ENCODE results near the gene PRRT1B.
"Not testable (repeated sequence)": the region's sequence is repeated elsewhere in the genome, so short reads cannot be mapped to it uniquely, and the experiment has no call there.

Gene PRRT1B

DNA sequence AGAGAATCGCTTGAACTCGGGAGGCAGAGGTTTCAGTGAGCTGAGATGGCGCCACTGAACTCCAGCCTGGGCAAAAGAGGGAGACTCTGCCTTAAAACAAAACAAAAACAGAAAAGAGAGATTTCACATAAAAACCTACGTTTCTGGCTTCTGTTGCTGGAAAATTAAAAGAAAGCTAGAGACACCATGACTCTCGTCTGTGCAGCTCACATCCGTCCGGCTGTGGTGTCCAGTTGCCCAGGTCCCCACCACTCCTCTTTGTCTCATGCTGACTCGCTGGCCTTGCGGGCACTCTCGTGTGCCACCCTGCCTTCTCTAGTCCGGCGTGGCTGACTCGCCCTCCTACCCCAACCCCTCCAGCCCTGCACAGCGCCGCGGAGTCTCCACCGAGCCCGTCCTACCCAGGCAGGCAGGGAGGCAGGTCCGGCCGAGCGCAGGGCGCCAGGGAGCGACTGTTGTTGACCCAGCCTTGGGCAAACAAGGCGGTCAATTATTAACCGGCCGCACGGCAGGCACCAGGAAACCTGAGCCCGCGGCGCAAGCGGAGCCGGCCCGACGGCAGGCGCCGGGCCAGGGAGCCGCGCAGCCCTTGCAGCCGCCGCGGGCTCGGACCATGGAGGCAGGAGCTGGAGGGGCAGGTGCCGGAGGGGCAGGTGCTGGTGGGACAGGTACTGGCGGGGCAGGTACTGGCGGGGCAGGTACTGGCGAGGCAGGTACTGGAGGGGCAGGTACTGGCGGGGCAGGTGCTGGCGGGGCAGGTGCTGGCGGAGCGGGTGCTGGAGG is at the start of gene PRRT1B:
TSS of gene PRRT1B (plus strand) at position 521 of the 783 bp plus-strand sequence. CDS start at position 614, 93 bp downstream.
- no peak for DNase-seq

GRCh38 chr9:131495785-131496184 is 49.5 kb upstream of the PRRT1B start:
- no peak for DNase-seq

- no peak for DNase-seq
These were observed 48.4 kb upstream of the PRRT1B start for GRCh38 chr9:131496844-131497405.

- no peak for DNase-seq
These were observed 46.0 kb upstream of the PRRT1B start for GRCh38 chr9:131499254-131499767.

DNA sequence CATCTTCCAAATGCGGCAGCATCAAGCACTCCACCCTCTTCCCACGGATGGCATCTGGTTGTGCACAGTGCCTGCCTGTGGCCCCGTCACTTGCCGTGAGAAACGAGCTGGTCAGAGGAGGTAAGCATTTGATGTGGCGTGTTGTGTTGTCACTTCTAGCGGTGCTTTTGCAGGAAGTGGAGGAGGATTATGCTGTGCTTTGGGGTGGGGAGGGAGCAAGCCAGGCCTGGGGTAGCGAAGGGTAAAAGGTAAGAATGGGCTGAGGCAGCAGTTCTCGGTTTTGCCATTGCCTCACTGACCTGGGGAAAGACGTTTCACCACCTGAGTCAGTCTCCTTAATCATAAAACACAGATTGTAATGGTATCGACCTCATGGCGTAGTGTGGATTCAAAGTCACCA is 44.9 kb upstream of the PRRT1B start:
- DNase-seq = peak; percentile 78

DNA sequence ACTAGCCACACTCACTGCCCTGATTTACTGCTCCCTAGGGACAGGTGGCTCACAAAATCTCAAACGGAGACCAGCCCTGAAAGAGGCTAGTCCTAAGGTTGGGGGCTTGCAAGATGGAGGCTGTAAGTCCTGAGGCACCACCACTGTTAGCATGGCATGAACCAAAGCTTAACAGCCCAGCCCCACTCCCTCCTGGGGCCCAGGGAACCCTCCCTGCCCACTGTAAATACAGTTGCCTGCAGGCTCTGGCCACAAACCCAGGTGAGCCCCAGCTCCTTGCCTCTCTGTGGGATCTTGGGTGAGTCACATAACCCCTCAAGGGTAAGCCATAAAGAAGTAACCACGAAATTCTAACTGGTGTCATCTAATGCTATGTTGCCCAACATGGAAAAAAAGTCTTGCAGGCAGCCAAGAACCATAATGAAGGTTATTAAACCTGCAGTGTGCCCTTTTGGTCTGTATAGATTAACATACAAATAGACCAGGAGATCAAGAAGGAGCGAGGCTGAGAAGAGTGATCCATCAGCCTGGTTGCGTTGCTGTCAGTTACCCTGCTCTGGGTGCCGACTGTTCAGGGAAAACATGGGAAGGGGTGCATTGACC is 44.3 kb upstream of the PRRT1B start:
- DNase-seq = peak; percentile 75

- DNase-seq = peak; percentile 92
These were observed 42.3 kb upstream of the PRRT1B start, which contains the start of gene POMT1 for GRCh38 chr9:131502781-131503625. Gene POMT1 (plus strand): TSS chr9:131502918. CDS start chr9:131504219, 1,301 bp downstream.

DNA sequence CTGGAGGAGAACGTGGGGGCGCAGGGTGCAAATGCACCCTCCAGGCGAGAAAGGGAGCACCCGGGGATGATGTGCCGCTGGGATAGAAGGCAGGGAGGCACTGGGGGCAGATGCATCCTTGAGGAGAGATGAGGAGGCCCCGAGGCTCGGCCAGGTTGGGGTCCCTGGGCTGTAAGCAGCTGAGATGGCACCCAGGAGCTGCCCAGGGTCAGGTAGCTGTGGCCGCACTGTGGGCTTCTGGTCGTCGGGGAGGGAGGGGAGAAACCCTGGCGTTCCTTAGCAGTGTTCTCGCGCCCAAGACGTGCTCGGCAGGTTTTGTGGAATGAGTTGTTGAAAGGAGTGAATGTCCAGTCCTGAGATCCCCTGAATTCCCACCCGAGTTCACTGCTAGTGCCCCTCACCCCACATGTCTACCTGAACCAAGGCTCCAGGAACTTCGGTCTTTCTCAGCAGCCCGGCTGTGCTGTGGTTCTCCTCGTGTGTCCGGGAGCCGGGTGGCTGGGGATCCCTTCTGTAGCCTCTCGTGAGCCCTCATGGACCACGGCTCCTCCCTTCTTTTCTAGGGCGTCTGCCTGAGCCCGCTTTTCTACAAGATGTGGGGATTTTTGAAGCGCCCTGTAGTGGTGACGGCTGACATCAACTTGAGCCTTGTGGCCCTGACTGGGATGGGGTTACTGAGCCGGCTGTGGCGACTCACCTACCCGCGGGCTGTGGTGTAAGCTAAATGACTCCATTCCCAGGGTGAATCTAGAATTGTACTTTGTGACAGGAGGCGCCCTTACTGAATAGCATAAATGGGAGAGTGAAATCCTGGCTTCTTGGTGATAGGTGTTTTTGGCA is 41.5 kb upstream of the PRRT1B start:
- peak; percentile 84 for DNase-seq

GRCh38 chr9:131505012-131505411 is 40.3 kb upstream of the PRRT1B start:
- DNase-seq = no peak

- no peak for DNase-seq
These were observed 33.9 kb upstream of the PRRT1B start for GRCh38 chr9:131511416-131511815.

DNA sequence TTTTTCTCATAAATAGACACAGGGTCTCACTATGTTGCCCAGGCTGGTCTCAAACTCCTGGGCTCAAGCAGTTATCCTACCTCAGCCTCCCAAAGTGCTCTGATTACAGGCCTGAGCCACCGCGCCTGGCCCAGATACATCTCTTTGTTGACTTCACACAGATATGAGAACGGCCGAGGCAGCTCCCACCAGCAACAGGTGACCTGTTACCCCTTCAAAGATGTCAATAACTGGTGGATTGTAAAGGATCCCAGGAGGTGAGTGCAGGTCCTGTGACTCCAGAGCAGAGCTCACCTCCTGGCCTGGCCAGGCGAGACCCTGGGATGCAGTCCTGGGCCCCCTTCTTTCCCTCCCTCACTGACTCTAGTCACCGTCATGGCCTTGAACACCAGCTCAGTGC is 33.4 kb upstream of the PRRT1B start:
- no peak for DNase-seq

DNA sequence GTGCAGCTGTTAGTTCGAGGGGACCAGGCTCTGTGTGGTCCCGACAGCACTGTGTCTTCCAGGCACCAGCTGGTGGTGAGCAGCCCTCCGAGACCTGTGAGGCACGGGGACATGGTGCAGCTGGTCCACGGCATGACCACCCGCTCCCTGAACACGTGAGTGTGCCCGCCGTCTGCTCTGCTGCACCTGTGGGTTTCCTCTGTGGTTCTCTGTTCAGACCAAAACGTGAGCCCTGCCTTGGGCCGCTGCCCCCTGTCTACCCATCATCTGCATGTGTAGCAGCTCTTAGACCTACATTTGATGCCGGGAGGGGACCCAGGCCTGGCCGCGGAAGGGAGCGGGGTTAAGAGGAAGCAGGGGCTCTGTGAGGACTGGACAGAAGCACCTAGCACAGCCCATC is 32.1 kb upstream of the PRRT1B start:
- DNase-seq = no peak

- not testable (repeated sequence) for DNase-seq
These were observed 29.7 kb upstream of the PRRT1B start for GRCh38 chr9:131515559-131516031.

GRCh38 chr9:131516100-131516499 is 29.2 kb upstream of the PRRT1B start:
- no peak for DNase-seq

DNA sequence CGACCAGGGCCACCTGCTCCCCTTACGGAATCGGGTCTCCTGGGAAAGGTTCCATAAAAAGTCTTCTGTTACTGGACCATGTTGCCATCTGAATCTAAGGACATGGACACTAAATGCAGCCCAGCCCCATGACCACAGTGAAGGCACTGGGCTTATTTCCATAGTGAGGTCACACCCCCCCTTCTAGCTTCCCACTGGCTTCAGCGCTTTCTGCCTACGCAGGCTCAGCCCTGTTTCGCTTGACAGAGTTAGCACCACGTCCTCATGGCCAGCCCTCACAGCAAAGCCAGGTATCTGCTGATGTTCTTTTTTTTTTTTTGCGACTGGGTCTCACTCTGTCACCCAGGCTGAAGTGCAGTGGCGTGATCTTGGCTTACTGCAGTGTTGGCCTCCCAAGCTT is 28.4 kb upstream of the PRRT1B start:
- DNase-seq = no peak

GRCh38 chr9:131517761-131518190 is 27.5 kb upstream of the PRRT1B start:
- DNase-seq = no peak

DNA sequence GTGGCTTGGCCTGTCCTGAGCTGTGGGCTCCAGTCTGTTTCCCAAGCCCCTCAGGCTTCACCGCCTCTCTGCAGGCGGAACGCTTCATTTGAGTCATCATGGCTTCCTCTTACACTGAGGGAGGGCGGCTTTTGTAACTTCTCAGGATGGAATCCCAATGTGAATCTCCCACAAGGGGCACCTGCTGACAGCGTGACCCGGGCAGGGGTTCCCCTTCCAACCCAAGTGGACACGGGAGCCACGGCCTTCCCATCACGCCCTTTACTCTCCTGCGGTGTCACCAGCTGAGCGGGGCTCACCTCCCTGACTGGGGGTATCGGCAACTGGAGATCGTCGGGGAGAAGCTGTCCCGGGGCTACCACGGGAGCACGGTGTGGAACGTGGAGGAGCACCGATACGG is 26.8 kb upstream of the PRRT1B start:
- no peak for DNase-seq

- no peak for DNase-seq
These were observed 24.8 kb upstream of the PRRT1B start for GRCh38 chr9:131520503-131520902.

GRCh38 chr9:131521203-131521602 is 24.1 kb upstream of the PRRT1B start:
- DNase-seq = no peak

DNA sequence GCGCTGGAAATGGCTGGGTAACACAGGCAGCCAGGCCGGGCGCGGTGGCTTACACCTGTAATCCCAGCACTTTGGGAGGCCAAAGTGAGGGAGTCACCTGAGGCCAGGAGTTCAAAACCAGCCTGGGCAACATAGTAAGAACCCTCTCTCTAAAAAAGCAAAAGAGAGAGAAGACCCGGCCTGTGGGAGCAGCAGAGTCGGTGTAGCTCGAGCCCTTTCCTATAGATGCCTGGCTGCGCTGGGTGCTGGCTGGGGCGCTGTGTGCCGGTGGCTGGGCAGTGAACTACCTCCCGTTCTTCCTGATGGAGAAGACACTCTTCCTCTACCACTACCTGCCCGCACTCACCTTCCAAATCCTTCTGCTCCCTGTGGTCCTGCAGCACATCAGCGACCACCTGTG is 23.5 kb upstream of the PRRT1B start:
- no peak for DNase-seq

DNA sequence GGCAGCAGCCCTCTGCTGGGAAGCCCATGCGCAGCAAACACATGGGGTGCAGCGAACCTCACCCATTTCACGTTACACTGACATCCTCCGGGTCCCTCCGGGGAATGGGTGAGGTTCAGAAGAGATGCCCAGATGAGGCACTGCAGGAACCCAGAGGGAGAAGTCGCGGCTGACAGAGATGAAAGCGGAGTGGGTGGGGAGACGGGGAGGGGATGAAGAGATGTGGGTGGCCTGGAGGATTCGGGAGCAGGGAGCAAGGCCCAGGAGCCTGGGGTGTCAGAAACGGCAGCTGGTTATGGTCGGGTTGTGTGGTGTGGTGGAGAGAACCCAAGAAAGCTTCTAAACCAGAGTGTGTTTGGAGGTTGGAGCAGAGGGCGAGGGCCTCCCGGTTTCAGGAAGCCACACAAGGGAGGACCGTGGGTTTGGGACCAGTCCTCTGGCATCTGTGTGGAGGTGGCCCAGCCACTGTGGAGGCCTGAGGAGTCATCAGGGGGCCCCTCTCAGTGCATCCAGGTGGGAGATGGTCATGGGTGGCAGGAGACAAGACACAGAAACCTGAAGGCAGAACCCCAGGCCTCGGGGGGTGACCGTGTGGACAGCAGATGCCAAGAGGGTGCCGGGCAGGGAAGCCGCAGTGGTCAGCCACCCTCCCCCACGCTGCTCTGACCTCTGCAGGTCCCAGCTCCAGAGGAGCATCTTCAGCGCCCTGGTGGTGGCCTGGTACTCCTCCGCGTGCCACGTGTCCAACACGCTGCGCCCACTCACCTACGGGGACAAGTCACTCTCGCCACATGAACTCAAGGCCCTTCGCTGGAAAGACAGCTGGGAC is 22.9 kb upstream of the PRRT1B start:
- DNase-seq = no peak
